ENCODE data around the gene NTN5.

- TF ChIP-seq CTCF (conservative IDR thresholded peaks at IDR 0.05) (no peak), EZH2 (IDR thresholded peaks at IDR 0.05; ENCODE audit: low read depth) (no peak)
Measured at GRCh38 chr19:48651683-48652048, 21.2 kb downstream of the NTN5 start.
